Measurements from ENCODE around the gene SEC16A.
"Not testable (repeated sequence)": the region's sequence is repeated elsewhere in the genome, so short reads cannot be mapped to it uniquely, and the experiment has no call there.

The SEC16A gene

DNA sequence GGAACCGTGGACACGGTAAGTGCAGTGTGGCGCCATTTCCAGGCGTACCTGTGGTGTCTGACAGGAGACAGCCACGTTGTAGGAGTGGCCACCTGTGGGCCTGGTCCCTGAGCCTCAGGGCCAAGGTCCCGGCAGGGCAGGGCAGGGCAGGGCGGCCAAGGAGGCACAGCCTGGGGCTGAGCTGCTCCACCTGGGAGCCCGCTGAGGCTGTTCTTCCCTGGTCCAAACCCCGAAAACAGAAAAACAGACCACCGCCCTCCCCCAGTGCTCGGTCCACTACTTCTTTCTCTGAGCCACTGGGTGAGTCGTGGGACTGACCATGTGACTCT is 63.8 kb downstream of the SEC16A start:
- DNase-seq (ENCODE audit: low spot score) = no peak

GRCh38 chr9:136418182-136419091 is 64.4 kb downstream of the SEC16A start:
- no peak for DNase-seq (ENCODE audit: low spot score)

GRCh38 chr9:136416914-136417313 is 65.9 kb downstream of the SEC16A start:
- no peak for DNase-seq (ENCODE audit: low spot score)

DNA sequence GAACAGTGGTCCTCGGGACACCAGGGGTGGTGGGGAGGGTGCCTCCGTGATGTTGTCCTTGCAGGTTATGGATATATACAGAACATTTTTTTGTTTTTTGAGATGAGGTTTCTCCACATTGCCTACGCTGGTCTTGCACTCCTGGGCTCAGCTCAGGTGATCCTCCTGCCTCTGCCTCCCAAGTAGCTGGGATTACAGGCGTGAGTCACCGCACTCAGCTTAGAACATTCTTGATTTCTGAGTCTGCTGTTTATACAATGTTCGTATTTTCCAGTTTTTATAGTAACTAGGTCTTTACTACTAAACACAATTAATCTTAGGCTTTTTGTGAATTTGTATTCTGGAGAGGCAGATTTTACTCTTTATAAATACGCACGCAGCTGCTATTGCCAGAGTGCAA is 66.4 kb downstream of the SEC16A start:
- DNase-seq (ENCODE audit: low spot score) = no peak

GRCh38 chr9:136412962-136413361 is 69.9 kb downstream of the SEC16A start:
- no peak for DNase-seq (ENCODE audit: low spot score)

DNA sequence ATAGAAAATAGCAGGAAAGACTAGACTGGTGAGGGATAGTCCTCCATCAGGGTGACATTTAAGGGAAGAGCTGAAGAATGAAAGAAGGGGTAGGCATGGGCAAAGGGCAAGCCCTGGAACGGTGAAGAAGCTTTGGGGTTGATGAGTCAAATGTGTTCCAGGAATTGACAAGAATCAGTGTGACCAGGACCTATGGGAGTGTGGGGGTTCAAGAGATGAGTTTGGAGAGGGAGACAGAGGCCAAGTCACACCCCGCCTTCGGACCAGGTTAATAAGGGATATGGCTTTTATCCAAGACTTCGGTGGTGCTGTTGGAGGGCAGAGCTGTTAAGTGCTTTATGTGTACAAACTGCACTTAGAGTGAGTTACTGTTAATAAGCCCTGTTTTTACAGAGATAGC is 71.5 kb downstream of the SEC16A start:
- no peak for DNase-seq (ENCODE audit: low spot score)

- DNase-seq (ENCODE audit: low spot score) = peak; percentile 98
Measured at GRCh38 chr9:136410500-136411287, 72.1 kb downstream of the SEC16A start, which contains the start of the genes ENTR1 and PMPCA. TSS of gene ENTR1 (minus strand) at chr9:136410614. CDS start at chr9:136410397, 217 bp downstream. TSS of gene PMPCA (plus strand) at chr9:136410658. CDS start at chr9:136410669, 11 bp downstream.

DNA sequence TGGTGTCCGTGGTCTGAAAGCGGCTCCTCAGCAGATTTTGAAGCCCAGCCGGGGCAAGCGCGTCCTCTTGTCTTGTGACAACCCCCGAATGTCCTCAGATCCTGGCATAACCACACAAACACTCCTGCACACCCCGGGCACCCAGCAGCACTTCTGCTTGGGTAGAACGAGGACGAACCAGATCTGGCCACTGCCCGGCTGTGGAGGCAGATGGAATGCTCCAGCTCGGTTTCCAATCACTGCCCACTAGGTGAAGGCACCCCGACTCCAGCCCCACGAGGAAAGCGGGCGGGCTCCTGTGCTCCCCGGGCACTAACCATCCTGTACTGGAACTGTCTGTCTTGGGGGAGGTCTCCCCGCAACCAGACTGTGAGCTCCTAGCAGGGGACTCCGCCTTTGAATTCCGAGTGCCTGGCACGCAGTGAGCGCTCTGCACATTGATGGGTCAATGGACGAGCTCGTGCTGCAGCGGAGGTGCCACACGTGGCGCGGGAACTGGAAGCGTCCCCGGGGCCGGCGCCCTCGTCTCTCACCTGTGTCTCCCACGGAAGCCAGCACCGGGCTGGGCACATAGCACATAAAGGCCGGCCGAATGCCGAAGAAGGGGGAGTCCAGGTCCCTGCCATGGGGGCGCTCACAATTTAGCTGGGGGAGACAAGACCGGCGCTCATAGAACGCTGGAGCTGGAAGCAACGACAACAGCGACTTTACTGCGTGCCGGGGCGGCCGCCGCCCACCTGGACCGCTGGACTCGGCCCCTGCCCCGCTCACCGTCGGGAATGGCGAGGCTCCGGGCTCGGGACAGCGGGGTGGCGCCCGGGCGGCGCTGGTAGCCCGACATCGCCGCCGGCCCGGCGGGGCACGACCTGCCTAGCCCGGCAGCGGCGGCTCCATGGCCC is 73.0 kb downstream of the SEC16A start:
- peak; percentile 51 for DNase-seq (ENCODE audit: low spot score)

- DNase-seq (ENCODE audit: low spot score) = no peak
Measured at GRCh38 chr9:136407911-136408310, 74.9 kb downstream of the SEC16A start.

- not testable (repeated sequence) for DNase-seq (ENCODE audit: low spot score)
Measured at GRCh38 chr9:136407061-136407460, 75.8 kb downstream of the SEC16A start.

DNA sequence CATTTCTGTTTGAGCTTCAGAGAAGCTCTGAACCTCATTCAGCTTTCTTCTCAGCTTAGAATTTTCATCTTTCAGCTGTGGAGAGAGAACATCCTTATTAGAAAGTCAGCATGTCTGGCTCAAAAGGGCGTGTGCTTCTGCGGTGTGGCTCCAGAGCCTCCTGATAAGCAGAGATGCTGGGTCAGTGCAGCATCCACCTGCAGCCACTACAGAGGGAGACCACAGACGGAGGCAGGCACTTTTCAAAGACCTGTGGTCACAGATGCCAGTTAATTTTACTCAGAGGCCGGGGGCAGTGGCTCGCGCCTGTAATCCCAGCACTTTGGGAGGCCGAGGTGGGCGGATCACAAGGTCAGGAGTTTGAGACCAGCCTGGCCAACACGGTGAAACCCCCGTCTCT is 76.9 kb downstream of the SEC16A start:
- not testable (repeated sequence) for DNase-seq (ENCODE audit: low spot score)

DNA sequence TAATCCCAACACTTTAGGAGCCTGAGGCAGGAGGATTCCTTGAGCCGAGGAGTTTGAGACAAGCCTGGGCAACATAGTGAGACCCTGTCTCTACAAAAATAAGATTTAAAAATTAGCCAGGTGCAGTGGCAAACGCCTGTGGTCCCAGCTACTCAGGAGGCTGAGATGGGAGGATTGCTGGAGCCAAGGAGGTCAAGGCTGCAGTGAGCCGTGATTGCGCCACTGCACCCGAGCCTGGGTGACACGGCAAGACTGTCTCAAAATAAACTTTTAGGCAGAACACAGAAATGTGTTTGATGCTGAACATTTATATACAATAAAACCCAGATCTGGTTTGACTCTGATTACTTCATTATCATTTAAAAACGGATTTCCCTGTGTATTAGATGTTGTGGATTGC is 77.4 kb downstream of the SEC16A start:
- DNase-seq (ENCODE audit: low spot score) = no peak

DNA sequence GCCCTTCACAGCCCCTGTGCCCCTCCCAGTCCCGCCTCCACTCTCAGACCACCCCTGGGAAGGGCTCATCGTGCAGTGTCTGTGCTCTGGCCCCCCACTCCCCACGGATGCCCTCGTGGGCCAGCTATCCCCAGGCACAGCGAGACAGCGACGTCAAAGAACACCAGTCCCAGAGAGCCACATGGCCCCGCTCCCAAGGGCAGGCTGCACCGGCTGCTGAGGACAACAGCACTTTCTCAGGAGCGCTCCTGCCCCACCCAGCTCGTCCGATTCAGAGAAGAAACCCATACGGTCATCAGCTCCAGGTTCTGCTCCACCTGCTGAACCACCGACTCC is 78.1 kb downstream of the SEC16A start:
- DNase-seq (ENCODE audit: low spot score) = no peak

- DNase-seq (ENCODE audit: low spot score) = no peak
Measured at GRCh38 chr9:136403915-136404800, 78.7 kb downstream of the SEC16A start.

- DNase-seq (ENCODE audit: low spot score) = no peak
Measured at GRCh38 chr9:136403538-136403914, 79.3 kb downstream of the SEC16A start.

DNA sequence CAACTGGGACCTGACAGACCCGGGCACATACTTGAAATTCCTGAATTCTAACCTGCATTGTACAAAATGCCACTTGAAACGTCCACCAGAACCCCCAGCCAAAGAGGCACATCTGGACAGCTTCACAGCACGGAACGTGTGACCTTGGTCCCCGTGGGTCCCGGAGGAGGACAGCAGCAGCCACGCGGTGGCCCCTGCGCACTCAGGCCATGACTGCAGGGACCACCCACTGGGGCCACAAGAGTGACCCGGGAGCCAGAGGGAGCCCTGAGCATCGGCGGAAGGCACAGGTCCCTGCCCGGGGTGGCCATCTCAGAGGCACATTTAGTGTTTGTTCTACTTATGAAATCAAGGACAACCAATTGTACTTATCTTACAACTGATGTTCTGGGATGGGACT is 80.8 kb downstream of the SEC16A start:
- DNase-seq (ENCODE audit: low spot score) = no peak

- no peak for DNase-seq (ENCODE audit: low spot score)
Measured at GRCh38 chr9:136401173-136401922, 81.5 kb downstream of the SEC16A start.

GRCh38 chr9:136400038-136400834 is 82.6 kb downstream of the SEC16A start, which contains the start of gene SNAPC4:
TSS of gene SNAPC4 (minus strand) at chr9:136400170. CDS start at chr9:136398428, 1,742 bp downstream.
- peak; percentile 82 for DNase-seq (ENCODE audit: low spot score)

Data from COLO829 (cell line).